Mesendoderm (in vitro differentiated cells): ENCODE data around the gene PPP4C.

Source experiments
- DNase-seq: peaks from one replicate; pipeline ENCODE4 v3.0.0; 2013
- H2AK5ac ChIP-seq: 2 replicates; pipeline ENCODE4 v1.6.1; 2013; ENCODE audit warnings: low read length, inconsistent platforms
- H2BK120ac ChIP-seq: 2 replicates; pipeline ENCODE4 v1.6.1; 2013; ENCODE audit warnings: low read depth, mild to moderate bottlenecking, low read length, moderate library complexity, mixed read lengths
- H2BK15ac ChIP-seq: replicated peaks from 2 replicates; pipeline ENCODE4 v1.6.1; 2013; ENCODE audit warnings: low read depth, mild to moderate bottlenecking, moderate library complexity
- H2BK5ac ChIP-seq: 2 replicates; pipeline ENCODE4 v1.6.1; 2013; ENCODE audit warnings: low read length, inconsistent platforms
- H3K18ac ChIP-seq: 2 replicates; pipeline ENCODE4 v1.6.1; 2013; ENCODE audit warnings: mild to moderate bottlenecking, low read length, mixed read lengths
- H3K23ac ChIP-seq: one replicate; pipeline ENCODE4 v1.6.1; 2013; ENCODE audit warnings: low read length
- H3K27ac ChIP-seq: 2 replicates; pipeline ENCODE4 v1.5.1; 2013; ENCODE audit warnings: low read depth, mild to moderate bottlenecking, inconsistent platforms, low read length, moderate library complexity
- H3K27me3 ChIP-seq: 2 replicates; pipeline ENCODE4 v1.6.1; 2013; ENCODE audit warnings: low read length, control low read depth, mild to moderate bottlenecking, inconsistent platforms; ENCODE audit not compliant: insufficient read depth, poor library complexity
- H3K36me3 ChIP-seq: 2 replicates; pipeline ENCODE4 v1.6.1; 2013; ENCODE audit warnings: low read length, inconsistent platforms; ENCODE audit not compliant: control insufficient read depth, insufficient read depth
- H3K4ac ChIP-seq: one replicate; pipeline ENCODE4 v1.6.1; 2013; ENCODE audit warnings: low read depth, mild to moderate bottlenecking, low read length, moderate library complexity
- H3K4me1 ChIP-seq: 2 replicates; pipeline ENCODE4 v1.6.1; 2013; ENCODE audit warnings: low read depth, low read length, inconsistent platforms; ENCODE audit not compliant: control insufficient read depth
- H3K4me2 ChIP-seq: 2 replicates; pipeline ENCODE4 v1.6.1; 2013; ENCODE audit warnings: low read length
- H3K4me3 ChIP-seq: 2 replicates; pipeline ENCODE4 v1.5.1; 2013; ENCODE audit warnings: mild to moderate bottlenecking, low read length
- H3K56ac ChIP-seq: one replicate; pipeline ENCODE4 v1.6.1; 2013; ENCODE audit warnings: low read length
- H3K79me1 ChIP-seq: 2 replicates; pipeline ENCODE4 v1.6.1; 2013; ENCODE audit warnings: low read length, inconsistent platforms
- H3K79me2 ChIP-seq: 2 replicates; pipeline ENCODE4 v1.6.1; 2013; ENCODE audit warnings: mild to moderate bottlenecking, low read length; ENCODE audit not compliant: control insufficient read depth, insufficient read depth
- H3K9ac ChIP-seq: 2 replicates; pipeline ENCODE4 v1.6.1; 2013; ENCODE audit warnings: low read length, inconsistent platforms
- H4K5ac ChIP-seq: one replicate; pipeline ENCODE4 v1.6.1; 2013; ENCODE audit warnings: low read length
- H4K8ac ChIP-seq: one replicate; pipeline ENCODE4 v1.6.1; 2013; ENCODE audit warnings: low read depth, mild to moderate bottlenecking, control low read depth, low read length, moderate library complexity
- WGBS: extraction: QIAGEN DNeasy Blood & Tissue Kit; methylation state at CpG from one replicate; pipeline ENCODE4 v1.1.7; 2013; ENCODE audit warnings: low lambda C conversion rate, missing lambda C conversion rate; ENCODE audit not compliant: insufficient coverage; ENCODE audit errors: extremely low coverage; 5-methylcytosine and 5-hydroxymethylcytosine counted together

PPP4C gene

DNA sequence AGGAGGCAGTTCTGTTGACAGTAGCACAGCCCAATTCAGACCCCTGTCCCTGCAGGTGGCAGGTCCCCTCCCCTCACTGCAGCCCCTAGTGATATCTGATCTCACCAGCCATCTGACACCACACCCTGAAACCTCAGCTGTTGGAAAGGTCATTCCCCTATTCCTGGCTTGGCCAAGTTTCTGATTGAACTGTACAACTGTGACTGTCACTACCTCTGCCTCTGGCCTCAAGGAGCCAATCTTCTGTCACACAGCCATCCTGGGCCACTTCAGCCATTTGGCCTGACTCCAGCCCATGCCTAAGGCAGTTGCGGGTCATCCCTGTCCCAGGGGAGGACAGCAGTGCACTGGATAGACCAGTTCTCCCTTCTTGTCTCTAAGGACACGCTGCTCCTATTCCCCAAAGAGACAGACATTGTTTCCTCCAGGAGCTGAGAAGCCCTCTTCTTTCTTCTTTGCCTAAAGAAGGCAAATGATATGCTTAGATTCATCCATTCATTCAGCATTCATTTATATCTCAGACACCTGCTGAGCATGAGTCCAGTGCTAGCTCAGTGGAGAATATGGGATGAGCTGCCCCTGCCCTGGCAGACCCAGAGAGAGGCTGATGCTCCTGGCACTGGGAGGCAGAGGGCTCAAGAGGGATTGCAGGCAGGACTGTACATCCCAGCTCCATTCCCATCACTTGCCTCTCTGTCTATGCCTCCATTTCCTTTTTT is 14.8 kb upstream of the PPP4C start:
- no peaks in the 10 kb centered on the region for H3K36me3 ChIP-seq
- H3K18ac ChIP-seq = no peak overlapping the region
- no peaks in the 10 kb centered on the region for H3K27me3 ChIP-seq
- no peak overlapping the region for H3K56ac ChIP-seq
- H3K4me3 ChIP-seq = no peak overlapping the region
- no peak overlapping the region for H4K8ac ChIP-seq
- no peak overlapping the region for H3K23ac ChIP-seq
- H3K9ac ChIP-seq = no peak overlapping the region
- H2AK5ac ChIP-seq = no peak overlapping the region
- no peak overlapping the region for H4K5ac ChIP-seq
- peaks cover 5% of the 10 kb centered on the region for H3K4me1 ChIP-seq
- no peak overlapping the region for H3K27ac ChIP-seq
- H3K79me2 ChIP-seq = peaks cover 4% of the 10 kb centered on the region
- no peak overlapping the region for H2BK120ac ChIP-seq
- H2BK15ac ChIP-seq = no peak overlapping the region
- H3K79me1 ChIP-seq = peaks cover 2% of the 10 kb centered on the region
- H2BK5ac ChIP-seq = no peak overlapping the region
- no CpG with 5 or more reads among the region's 2 CpGs for WGBS
- no peak overlapping the region for H3K4ac ChIP-seq
- DNase-seq = no peak
- H3K4me2 ChIP-seq = no peak overlapping the region

DNA sequence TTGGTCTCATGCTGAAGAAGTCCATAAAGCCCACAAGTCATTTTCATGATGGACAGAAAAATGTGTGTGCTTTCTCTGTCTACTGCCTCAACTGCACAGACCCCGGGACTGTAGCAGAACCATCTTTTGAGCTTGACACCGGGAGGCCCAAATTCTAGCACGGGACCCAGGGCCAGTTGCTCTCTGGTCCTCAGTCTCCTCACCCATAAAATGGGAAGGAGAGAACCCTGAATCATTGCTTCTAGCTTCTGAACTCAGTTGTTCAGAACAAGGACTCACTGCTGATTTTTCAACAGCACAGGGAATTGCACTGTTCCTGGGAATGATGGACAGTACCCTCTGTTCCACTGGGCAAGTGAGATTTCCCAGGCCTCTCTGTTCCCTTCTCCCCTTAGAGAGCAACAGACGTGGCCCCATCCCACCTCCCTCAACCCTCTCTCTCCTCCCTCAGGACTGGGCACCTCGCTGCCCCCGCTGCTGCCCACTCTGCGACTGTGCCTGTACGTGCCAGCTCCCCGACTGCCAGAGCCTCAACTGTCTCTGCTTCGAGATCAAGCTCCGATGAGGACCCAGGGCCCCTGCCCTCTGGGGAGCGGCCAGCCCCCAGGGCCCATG is 12.4 kb upstream of the PPP4C start:
- Histone ChIP-seq H2BK15ac (no peak overlapping the region), H3K79me2 (peaks cover 21% of the 10 kb centered on the region), H3K56ac (peak overlapping the region; percentile 100), H2BK5ac (no peak overlapping the region), H3K4me1 (peaks cover 11% of the 10 kb centered on the region), H3K18ac (no peak overlapping the region), H3K27me3 (no peaks in the 10 kb centered on the region), H3K4ac (no peak overlapping the region), H3K27ac (no peak overlapping the region), H3K9ac (peak overlapping the region; percentile 100), H3K36me3 (peaks cover 6% of the 10 kb centered on the region), H2BK120ac (no peak overlapping the region), H3K4me3 (no peak overlapping the region), H4K5ac (no peak overlapping the region), H4K8ac (no peak overlapping the region), H3K23ac (peak overlapping the region; percentile 85), H3K4me2 (peak overlapping the region; percentile 93), H3K79me1 (peaks cover 14% of the 10 kb centered on the region), H2AK5ac (peak overlapping the region; percentile 58)
- no CpG with 5 or more reads among the region's 12 CpGs for WGBS
- no peak for DNase-seq

DNA sequence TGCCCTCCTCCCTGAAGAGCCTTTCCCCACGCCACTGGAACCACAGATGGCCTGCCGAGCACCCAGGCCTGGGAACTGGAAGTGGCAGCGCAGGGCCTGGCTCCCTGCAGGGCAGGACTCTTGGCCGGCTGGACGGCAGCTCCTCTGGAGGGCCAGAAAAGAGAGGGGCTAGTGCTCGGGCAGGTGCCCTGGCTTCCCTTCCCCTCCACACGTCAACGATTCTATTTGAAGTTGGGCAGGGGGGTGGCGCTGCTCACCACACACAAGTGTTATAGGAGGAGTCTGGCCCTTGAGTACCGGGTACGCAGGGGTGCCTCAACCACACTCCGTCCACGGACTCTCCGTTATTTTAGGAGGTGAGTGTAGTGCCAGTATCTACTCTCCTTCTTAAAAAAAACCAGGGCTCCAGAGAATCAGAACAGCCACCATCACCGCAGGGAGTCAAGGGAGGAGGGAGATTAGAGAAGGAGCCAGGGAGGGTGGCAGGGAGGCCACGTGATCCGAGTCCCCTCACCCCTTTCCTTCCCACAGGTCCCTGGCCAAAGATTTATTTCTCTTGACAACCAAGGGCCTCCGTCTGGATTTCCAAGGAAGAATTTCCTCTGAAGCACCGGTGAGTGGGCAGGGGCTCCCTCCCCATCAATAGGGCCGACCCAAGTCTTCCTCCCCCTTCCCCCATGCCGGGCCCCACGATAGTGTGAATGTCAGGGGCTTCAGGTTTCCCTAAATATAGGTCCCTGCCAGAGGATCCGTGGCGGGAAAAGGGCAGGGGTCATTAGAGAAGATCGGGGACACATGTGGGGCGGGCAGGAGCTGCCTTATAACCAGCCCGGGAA is 11.7 kb upstream of the PPP4C start:
- Histone ChIP-seq H2BK15ac (no peak overlapping the region), H3K23ac (peak overlapping the region; percentile 85), H3K4me2 (peak overlapping the region; percentile 93), H3K79me2 (peaks cover 22% of the 10 kb centered on the region), H3K4me1 (peaks cover 11% of the 10 kb centered on the region), H2BK5ac (no peak overlapping the region), H3K4ac (peak overlapping the region; percentile 98), H3K18ac (peak overlapping the region; percentile 31), H4K8ac (peak overlapping the region; percentile 28), H3K56ac (peak overlapping the region; percentile 100), H2AK5ac (no peak overlapping the region), H2BK120ac (peak overlapping the region; percentile 46), H3K9ac (peak overlapping the region; percentile 100), H3K79me1 (peaks cover 20% of the 10 kb centered on the region), H4K5ac (no peak overlapping the region), H3K27me3 (no peaks in the 10 kb centered on the region), H3K4me3 (peak overlapping the region; percentile 86), H3K36me3 (peaks cover 11% of the 10 kb centered on the region), H3K27ac (peak overlapping the region; percentile 100)
- peak; percentile 77 for DNase-seq
- WGBS = no CpG with 5 or more reads among the region's 27 CpGs

DNA sequence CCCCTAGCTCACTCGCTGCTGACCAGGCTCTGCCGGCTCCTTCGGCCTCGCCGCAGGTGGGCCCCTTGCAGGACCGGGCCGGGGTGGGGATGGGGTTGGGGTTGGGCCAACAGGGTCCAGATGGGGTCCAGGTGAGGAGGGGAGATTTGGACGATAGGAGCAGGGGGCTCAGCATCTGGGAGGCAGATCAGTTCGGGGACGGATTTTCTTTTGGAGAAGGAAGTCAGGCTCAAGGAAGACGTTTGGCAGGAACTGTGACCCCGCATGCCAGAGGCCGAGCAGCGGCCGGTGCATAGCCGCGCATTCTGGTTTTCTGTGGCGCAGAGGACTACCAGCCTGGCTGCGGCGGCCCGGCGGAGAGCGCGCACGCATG is 11.1 kb upstream of the PPP4C start:
- Histone ChIP-seq H3K9ac (peak overlapping the region; percentile 100), H2BK120ac (peak overlapping the region; percentile 46), H3K27ac (peak overlapping the region; percentile 100), H2BK5ac (peak overlapping the region; percentile 100), H4K8ac (no peak overlapping the region), H3K27me3 (no peaks in the 10 kb centered on the region), H3K4me1 (peaks cover 11% of the 10 kb centered on the region), H3K56ac (peak overlapping the region; percentile 100), H3K4me2 (peak overlapping the region; percentile 93), H3K4ac (peak overlapping the region; percentile 98), H4K5ac (no peak overlapping the region), H3K4me3 (peak overlapping the region; percentile 86), H3K23ac (peak overlapping the region; percentile 39), H3K79me2 (peaks cover 25% of the 10 kb centered on the region), H3K79me1 (peaks cover 25% of the 10 kb centered on the region), H3K18ac (peak overlapping the region; percentile 31), H2BK15ac (no peak overlapping the region), H2AK5ac (no peak overlapping the region), H3K36me3 (peaks cover 17% of the 10 kb centered on the region)
- DNase-seq = no peak
- no CpG with 5 or more reads among the region's 25 CpGs for WGBS

DNA sequence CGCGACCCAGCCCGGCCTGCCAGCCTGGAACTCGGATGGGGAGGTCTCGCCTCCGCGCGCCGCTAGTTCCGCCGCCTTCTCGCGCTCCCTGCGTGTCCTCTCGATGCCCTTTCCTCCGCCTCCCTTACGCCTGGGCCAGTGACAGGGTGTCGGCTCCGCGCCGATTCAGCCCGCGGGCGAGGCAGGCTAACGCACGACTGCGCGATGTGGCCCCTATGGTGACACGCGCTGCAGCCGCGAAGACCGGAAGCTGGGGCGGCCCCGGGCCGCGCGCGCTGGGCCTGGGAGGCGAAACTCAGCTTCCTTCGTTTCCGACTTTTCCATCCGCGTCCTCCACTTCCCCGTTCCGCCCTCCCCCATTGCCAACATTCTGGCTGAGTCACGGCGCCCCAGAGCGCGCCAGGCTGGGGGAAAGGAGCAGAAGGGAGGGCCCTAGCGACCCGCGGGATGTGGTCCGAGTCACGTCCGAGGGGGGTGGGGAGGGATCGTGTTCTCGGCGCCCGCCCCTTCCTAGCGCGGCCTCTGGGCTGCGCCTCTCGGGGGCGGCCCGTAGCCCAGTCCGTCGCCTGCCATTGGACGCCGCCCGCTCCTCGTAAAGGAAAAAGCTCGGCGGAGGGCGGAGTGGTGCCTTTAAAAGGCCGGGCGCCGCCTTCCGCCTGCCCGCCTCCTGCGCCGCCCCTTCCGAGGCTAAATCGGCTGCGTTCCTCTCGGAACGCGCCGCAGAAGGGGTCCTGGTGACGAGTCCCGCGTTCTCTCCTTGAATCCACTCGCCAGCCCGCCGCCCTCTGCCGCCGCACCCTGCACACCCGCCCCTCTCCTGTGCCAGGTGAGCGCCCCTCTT is 10.5 kb upstream of the PPP4C start, which contains the start of gene ALDOA:
TSS of gene ALDOA (plus strand) at position 659 of the 841 bp plus-strand sequence. CDS start 1,138 bp downstream, outside the sequence.
- H2BK15ac ChIP-seq = no peak within 1 kb of the TSS
- peak within 1 kb of the TSS; percentile 53 for H3K18ac ChIP-seq
- peak within 1 kb of the TSS; percentile 93 for H3K4me2 ChIP-seq
- no CpG with 5 or more reads among the region's 99 CpGs for WGBS
- peaks cover 11% of the 10 kb centered on the region for H3K4me1 ChIP-seq
- H3K36me3 ChIP-seq = peaks cover 20% of the 10 kb centered on the region
- H2BK5ac ChIP-seq = peak within 1 kb of the TSS; percentile 100
- H2BK120ac ChIP-seq = peak within 1 kb of the TSS; percentile 46
- peak within 1 kb of the TSS; percentile 100 for H3K56ac ChIP-seq
- H3K4me3 ChIP-seq = peak within 1 kb of the TSS; percentile 88
- peak within 1 kb of the TSS; percentile 98 for H3K4ac ChIP-seq
- H4K8ac ChIP-seq = no peak within 1 kb of the TSS
- peaks cover 28% of the 10 kb centered on the region for H3K79me1 ChIP-seq
- DNase-seq = peak; percentile 99
- peak within 1 kb of the TSS; percentile 100 for H3K27ac ChIP-seq
- no peak within 1 kb of the TSS for H4K5ac ChIP-seq
- H3K79me2 ChIP-seq = peaks cover 25% of the 10 kb centered on the region
- H2AK5ac ChIP-seq = peak within 1 kb of the TSS; percentile 94
- peak within 1 kb of the TSS; percentile 100 for H3K9ac ChIP-seq
- H3K23ac ChIP-seq = peak within 1 kb of the TSS; percentile 96
- H3K27me3 ChIP-seq = no peaks in the 10 kb centered on the region
